ENCODE results near the gene P2RY1.

DNA sequence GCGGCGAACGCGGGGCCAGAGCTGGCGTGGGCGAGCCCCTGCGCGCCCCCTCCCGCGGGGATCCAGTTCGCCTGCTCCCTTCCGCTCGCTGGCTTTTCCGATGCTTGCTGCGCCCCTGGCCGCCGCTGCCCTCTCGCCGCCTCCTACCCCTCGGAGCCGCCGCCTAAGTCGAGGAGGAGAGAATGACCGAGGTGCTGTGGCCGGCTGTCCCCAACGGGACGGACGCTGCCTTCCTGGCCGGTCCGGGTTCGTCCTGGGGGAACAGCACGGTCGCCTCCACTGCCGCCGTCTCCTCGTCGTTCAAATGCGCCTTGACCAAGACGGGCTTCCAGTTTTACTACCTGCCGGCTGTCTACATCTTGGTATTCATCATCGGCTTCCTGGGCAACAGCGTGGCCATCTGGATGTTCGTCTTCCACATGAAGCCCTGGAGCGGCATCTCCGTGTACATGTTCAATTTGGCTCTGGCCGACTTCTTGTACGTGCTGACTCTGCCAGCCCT is 721 bp downstream of the P2RY1 start:
- TF ChIP-seq CTCF (IDR thresholded peaks at IDR 0.05; ENCODE audit: low read length) = no peak
- TF ChIP-seq EZH2 (optimal IDR thresholded peaks at IDR 0.05; ENCODE audit: low read depth, low read length) = no peak
- no peak for TF ChIP-seq EZH2phosphoT487 (IDR thresholded peaks at IDR 0.05; ENCODE audit: low read length)
